HG03103 (cell line): ENCODE results near the gene TMEM273.
"Not testable (repeated sequence)": the region's sequence is repeated elsewhere in the genome, so short reads cannot be mapped to it uniquely, and the experiment has no call there.

Source experiments
- ATAC-seq: cut with Tn5 transposase; IDR thresholded peaks from one replicate; pipeline ENCODE4 v1.9.1; 2021; ENCODE audit warnings: low read depth; ENCODE audit not compliant: unreplicated experiment

The TMEM273 gene

DNA sequence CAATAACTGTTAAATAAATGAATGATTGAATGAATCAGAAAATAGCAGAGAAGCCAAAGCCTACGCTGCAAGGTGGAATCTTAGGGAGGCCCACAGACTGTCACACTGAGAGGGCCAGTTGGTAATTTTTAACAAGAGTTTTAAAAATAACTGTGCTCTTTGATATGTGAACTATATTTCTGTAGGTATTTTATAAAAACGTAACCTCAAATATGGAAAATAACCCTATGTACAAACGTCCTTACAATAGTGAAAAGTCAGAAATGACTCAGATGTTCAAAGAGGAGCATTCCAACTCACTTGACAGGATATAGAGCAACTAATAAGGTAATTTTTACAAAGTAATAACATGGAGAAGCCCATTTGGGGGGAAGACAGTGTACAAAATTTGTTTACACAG lies 18.9 kb upstream of the TMEM273 start:
- peak; percentile 53 for ATAC-seq

GRCh38 chr10:49205206-49205605 lies 17.0 kb upstream of the TMEM273 start:
- no peak for ATAC-seq

DNA sequence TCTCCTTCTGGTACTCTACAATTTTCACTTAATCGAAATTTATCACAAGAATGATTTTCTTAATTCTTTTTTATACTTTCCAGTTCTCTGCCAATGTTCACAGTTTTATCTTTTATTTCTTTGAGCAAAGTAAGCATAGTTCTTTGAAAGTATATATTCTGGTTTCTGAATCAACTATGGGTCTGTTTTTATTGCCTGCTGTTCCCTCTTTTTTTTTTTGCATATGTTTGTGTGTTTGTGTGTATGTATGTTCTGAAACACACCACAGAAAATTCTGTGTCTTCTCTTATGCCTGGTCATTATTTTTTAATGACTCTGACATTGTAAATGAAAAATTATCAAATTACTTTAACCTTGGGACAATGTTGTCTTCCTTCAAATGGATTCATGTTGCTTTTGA lies 15.9 kb upstream of the TMEM273 start:
- no peak for ATAC-seq

- no peak for ATAC-seq
These were observed 14.1 kb upstream of the TMEM273 start for GRCh38 chr10:49202266-49202665.

DNA sequence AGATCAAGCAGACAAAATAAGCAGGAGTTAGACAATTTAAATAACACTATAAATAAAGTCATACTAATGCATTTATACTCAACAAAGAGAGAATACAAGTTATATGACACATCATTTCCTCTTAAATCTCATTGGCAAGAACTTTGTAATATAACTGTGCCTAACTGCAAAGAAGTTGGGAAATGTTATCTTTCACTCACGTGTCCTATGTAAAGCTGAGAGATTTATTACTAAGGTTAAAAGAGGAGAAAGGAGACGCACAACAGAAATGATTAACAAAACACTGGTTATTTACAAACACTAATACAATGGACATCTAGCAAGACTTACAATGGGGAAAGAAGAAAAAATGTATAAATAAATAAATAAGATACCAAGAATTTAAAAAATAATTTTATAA lies 12.7 kb upstream of the TMEM273 start:
- no peak for ATAC-seq

- ATAC-seq = no peak
These were observed 9.0 kb upstream of the TMEM273 start for GRCh38 chr10:49197171-49197570.

DNA sequence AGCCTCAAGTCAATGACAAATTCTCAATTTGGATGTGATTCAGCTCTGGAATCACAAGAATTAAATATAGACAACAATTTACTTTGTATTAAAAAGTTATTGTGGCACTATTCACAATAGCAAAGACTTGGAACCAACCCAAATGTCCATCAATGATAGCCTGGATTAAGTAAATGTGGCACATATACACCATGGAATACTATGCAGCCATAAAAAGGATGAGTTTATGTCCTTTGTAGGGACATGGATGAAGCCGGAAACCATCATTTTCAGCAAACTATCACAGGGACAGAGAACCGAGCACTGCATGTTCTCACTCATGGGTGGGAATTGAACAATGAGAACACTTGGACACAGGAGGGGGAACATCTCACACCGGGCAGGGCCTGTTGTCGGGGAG lies 7.7 kb upstream of the TMEM273 start:
- not testable (repeated sequence) for ATAC-seq

- no peak for ATAC-seq
These were observed 6.2 kb upstream of the TMEM273 start for GRCh38 chr10:49194212-49194920.

DNA sequence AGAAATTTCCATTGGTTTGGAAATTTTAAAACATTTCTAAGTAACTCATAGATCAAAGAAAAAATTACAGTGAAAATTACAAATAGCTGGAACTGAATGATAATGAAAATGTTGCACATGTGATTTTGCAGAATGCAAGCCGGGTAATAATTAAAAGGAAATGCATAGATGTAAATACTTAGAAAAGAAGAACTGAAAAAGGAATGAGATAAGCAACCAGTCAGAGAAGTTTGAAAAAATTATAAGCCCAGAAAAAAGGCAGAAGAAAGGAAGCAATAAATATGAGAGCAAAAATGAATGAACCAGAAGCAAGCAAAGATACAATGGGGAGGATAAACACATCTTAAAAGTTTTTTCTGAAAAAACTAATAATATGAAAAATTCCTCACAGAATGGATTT lies 3.2 kb upstream of the TMEM273 start:
- ATAC-seq = no peak

GRCh38 chr10:49189422-49189821 lies 1.2 kb upstream of the TMEM273 start:
- ATAC-seq = no peak

DNA sequence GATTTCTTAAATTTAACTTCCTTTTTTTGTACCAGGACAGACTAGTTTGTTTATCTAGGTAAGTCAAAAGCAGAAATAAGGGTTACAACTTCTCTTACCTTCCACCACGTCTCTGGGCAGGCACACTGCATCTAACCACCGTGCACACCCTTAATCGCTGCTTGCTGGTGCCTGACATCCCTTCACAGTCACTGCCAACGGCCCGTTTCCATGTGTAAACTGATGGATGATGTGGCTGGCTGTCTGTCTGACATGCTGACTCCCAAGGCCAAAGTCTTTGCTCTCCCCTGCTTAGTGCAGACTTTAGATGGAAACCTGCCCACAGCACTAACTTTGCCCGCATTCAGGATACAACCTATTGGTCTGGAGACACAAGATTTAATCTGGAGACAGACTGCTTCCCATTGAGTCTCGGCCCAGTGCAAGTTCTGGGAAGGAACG lies 1.1 kb downstream of the TMEM273 start:
- ATAC-seq = no peak

DNA sequence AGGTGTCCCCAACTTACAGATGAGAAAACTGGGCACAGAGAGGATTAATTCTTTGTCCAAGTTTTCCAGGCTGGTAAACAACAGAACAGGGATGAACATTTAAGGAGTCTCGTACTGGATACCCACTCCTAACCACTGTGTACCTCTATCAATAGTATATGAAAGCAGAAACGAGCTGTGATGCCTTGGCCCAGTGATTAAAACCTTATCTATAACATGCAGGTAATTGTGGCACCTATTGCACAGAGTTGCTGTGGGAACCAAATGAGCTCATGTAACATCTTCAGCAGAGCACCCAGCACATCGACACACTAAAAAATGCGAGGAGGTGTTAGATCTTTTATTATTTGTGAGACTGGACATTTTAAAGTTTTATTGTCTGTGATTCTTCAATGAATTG lies 1.6 kb downstream of the TMEM273 start:
- ATAC-seq = no peak

GRCh38 chr10:49185213-49185612 lies 3.0 kb downstream of the TMEM273 start:
- no peak for ATAC-seq

DNA sequence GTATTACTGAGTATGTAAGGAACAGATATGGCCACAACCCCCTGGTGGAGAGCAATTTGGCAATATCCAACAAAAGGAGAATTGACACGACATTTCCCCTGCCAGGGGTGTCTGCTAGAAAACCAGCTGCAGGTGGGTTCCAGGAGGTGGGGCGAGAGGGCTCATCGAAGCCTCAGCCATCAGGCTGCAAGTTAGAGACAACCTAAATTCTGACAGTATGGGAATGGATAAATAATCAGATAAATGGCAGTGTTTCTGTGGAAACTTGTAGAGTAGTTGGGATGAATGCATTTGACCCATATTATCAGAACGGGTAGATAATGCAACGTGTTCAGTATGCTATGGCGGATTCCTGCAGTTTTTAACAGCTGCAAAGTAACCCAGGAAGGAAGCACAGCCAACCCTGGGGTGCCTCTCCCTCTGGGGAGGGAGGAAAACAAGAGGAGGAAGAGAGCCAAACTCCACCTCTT lies 3.5 kb downstream of the TMEM273 start:
- ATAC-seq = no peak

DNA sequence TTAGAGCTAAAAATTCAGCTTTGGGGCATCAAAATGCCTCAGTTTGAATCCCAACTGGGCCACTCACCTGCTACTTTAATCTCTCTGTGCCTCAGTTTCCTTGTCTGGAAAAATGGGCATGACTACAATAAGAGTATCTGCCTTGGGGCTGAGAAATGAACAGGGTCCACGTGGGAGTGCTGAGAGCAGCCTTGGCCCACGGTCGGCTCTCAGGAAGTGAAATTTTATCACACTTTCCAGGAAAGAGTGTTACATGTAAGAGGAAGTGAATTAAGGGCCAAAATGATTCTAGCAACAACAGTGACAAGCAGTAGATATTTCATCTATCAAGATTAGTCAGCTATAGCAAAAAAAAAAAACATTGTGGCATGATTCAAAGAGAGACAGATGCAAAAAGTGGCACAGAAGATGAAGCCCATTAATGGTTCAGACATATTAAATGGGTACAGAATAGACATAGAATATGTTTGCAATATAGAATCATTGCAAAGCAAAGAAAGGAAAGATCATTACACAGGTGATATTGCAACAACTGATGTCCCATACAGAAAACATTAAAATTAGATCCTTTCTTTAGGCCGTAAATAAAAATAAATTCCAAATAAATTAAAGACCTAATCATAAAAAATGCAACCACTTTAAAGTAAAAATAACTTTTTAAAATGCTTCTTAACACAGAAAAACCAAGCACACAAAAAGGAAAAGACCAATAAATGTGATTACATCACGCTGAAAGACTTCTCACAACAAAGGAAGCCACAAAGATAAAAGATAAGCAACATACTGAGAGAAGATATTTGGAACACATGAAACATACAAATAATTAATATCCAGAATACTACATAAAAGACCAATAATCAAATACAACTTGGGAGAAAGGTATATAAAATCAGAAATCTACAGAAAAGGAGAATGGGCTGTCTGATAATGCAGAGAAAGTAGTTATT lies 4.3 kb downstream of the TMEM273 start:
- ATAC-seq = no peak

- ATAC-seq = no peak
These were observed 5.4 kb downstream of the TMEM273 start for GRCh38 chr10:49182776-49183175.

- no peak for ATAC-seq
These were observed 7.7 kb downstream of the TMEM273 start for GRCh38 chr10:49180444-49180860.

GRCh38 chr10:49179699-49180443 lies 8.3 kb downstream of the TMEM273 start:
- ATAC-seq = no peak

GRCh38 chr10:49178489-49179471 lies 9.4 kb downstream of the TMEM273 start:
- no peak for ATAC-seq
